ENCODE results near the gene ASIC1.

The ASIC1 gene

DNA sequence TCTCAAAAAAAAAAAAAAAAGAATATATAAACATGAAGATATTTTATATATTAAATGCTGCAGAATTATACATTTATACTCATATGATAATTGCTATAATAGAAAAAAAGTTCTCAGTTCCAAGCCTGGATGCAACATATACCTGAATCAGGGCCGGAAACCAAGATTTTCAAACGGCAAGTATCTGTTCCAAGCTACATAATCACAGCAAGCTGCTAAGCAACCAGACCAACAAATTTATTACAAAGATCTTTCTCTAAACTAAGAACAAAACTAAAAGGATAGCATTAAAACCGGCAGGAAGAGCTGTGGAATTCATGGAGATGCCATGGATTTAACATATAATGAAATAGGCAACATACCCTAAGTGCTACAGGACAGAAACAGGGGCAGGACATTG lies 39.2 kb upstream of the ASIC1 start:
- Mint-ChIP-seq H3K27me3 (ENCODE audit: low read depth) (no peaks in the 10 kb centered on the region), H3K36me3 (ENCODE audit: low read depth) (peaks cover 17% of the 10 kb centered on the region), H3K4me3 (peak overlapping the region in 1 of 3 experiments; percentile 0), H3K27ac (peak overlapping the region; percentile 66 to 85 (median 71)), H3K9me3 (no peaks in the 10 kb centered on the region), H3K4me1 (peaks cover 46% of the 10 kb centered on the region)
- TF ChIP-seq, protein P1, sequence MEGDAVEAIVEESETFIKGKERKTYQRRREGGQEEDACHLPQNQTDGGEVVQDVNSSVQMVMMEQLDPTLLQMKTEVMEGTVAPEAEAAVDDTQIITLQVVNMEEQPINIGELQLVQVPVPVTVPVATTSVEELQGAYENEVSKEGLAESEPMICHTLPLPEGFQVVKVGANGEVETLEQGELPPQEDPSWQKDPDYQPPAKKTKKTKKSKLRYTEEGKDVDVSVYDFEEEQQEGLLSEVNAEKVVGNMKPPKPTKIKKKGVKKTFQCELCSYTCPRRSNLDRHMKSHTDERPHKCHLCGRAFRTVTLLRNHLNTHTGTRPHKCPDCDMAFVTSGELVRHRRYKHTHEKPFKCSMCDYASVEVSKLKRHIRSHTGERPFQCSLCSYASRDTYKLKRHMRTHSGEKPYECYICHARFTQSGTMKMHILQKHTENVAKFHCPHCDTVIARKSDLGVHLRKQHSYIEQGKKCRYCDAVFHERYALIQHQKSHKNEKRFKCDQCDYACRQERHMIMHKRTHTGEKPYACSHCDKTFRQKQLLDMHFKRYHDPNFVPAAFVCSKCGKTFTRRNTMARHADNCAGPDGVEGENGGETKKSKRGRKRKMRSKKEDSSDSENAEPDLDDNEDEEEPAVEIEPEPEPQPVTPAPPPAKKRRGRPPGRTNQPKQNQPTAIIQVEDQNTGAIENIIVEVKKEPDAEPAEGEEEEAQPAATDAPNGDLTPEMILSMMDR (IDR thresholded peaks at IDR 0.05; ENCODE audit: unreplicated experiment in 3 of 3) = no peak

DNA sequence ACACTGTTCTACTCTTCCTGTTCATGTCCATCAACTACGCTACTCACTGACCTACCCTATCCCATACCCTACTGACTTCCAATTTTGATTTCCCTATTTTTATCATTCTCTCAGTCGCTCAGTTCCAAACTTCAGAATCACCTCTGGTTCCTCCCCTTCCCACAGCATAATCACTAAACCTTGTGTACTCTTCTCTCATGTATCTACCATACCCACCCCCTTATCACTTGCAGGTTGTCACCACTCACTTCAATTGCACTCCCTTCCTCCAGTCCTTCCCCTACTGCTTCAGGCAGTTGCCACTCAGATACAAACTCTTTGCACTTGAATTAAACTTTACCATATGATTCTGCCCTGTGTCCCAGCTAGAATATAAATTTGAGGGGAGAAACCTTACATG lies 38.4 kb upstream of the ASIC1 start:
- Mint-ChIP-seq H3K4me1 (peaks cover 46% of the 10 kb centered on the region), H3K27me3 (ENCODE audit: low read depth) (no peaks in the 10 kb centered on the region), H3K27ac (peak overlapping the region; percentile 22 to 85 (median 71)), H3K9me3 (no peaks in the 10 kb centered on the region), H3K36me3 (ENCODE audit: low read depth) (peaks cover 9% of the 10 kb centered on the region), H3K4me3 (no peak overlapping the region)
- TF ChIP-seq, protein P1 (IDR thresholded peaks at IDR 0.05; ENCODE audit: unreplicated experiment in 3 of 3) = no peak

- H3K4me1 Mint-ChIP-seq = peaks cover 52% of the 10 kb centered on the region
- no peak overlapping the region for H3K4me3 Mint-ChIP-seq
- TF ChIP-seq, protein P1 (IDR thresholded peaks at IDR 0.05; ENCODE audit: unreplicated experiment in 3 of 3) = no peak
- peaks cover 4% of the 10 kb centered on the region for H3K36me3 Mint-ChIP-seq (ENCODE audit: low read depth)
- H3K27me3 Mint-ChIP-seq (ENCODE audit: low read depth) = no peaks in the 10 kb centered on the region
- no peaks in the 10 kb centered on the region for H3K9me3 Mint-ChIP-seq
- H3K27ac Mint-ChIP-seq = peak overlapping the region in 2 of 3 experiments; percentile 71 to 85
These were observed 37.9 kb upstream of the ASIC1 start for GRCh38 chr12:50019524-50019923.

DNA sequence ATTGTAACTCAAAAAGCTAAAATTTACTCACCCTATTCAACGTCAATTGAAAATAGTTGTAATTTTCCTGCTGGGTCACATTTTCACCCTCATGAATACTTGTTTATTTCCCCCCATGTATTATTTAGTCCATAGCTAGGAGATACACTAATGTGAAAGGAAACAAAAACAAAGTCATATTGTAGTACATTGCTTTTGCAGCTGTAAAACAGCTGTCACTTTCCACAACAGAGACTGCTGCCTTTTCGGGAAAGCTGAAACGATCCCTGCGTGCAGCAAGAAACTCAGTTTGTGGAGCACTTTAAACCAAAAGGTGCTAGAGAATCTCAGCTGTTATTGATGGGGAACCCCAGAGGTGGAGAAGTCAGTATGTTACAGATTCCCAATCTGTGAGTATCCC lies 36.4 kb upstream of the ASIC1 start:
- peaks cover 4% of the 10 kb centered on the region for H3K36me3 Mint-ChIP-seq (ENCODE audit: low read depth)
- peak overlapping the region; percentile 32 to 34 (median 32) for H3K27ac Mint-ChIP-seq
- H3K27me3 Mint-ChIP-seq (ENCODE audit: low read depth) = no peaks in the 10 kb centered on the region
- H3K4me3 Mint-ChIP-seq = peak overlapping the region in 2 of 3 experiments; percentile 3 to 8
- H3K4me1 Mint-ChIP-seq = peaks cover 64% of the 10 kb centered on the region
- no peaks in the 10 kb centered on the region for H3K9me3 Mint-ChIP-seq
- TF ChIP-seq, protein P1 (IDR thresholded peaks at IDR 0.05; ENCODE audit: unreplicated experiment in 3 of 3) = no peak

DNA sequence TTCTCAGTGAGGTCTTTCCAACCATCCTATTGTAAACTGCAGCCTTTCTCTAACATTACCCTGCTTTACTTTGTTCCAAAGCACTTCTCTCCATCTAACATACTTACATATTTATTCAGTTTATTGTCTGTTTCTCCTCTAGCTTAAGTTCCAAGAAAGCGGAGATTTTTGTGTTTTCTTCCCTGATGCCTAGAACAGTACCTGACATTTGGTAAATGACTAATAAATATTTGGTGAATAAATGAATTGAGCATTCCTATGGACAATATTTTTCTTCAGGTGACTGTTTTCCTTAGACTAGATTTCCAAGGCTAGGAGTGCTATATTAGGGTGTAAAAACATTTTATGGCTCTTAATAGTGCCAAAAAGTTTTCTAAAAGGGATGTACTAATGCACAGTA lies 34.5 kb upstream of the ASIC1 start:
- TF ChIP-seq, protein P1 (IDR thresholded peaks at IDR 0.05; ENCODE audit: unreplicated experiment in 3 of 3) = no peak
- H3K9me3 Mint-ChIP-seq = no peaks in the 10 kb centered on the region
- peak overlapping the region in 1 of 3 experiments; percentile 65 for H3K27ac Mint-ChIP-seq
- no peaks in the 10 kb centered on the region for H3K36me3 Mint-ChIP-seq (ENCODE audit: low read depth)
- no peaks in the 10 kb centered on the region for H3K27me3 Mint-ChIP-seq (ENCODE audit: low read depth)
- H3K4me1 Mint-ChIP-seq = peaks cover 54% of the 10 kb centered on the region
- peak overlapping the region in 2 of 3 experiments; percentile 95 to 98 for H3K4me3 Mint-ChIP-seq

DNA sequence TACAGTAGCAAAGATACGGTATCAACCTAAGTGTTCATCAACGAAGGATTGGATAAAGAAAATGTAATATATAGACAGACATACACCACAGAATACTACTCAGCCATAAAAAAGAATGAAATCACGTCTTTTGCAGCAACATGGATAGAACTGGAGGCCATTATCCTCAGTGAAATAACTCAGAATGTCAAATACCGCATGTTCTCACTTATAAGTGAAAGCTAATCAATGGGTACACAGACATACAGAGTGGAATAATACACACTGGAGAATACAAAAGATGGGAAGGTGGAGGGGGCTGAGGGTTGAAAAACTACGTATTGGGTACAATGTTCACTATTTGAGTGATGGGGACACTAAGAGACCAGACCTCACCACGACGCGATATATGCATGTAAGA lies 33.2 kb upstream of the ASIC1 start:
- Mint-ChIP-seq H3K27me3 (ENCODE audit: low read depth) (peaks cover 4% of the 10 kb centered on the region), H3K36me3 (ENCODE audit: low read depth) (no peaks in the 10 kb centered on the region), H3K27ac (peak overlapping the region in 2 of 3 experiments; percentile 0 to 84), H3K9me3 (no peaks in the 10 kb centered on the region), H3K4me1 (peaks cover 42% of the 10 kb centered on the region), H3K4me3 (peak overlapping the region; percentile 95 to 98 (median 97))
- TF ChIP-seq, protein P1 (IDR thresholded peaks at IDR 0.05; ENCODE audit: unreplicated experiment in 3 of 3) = no peak

All from nephron (organoid).